MCF 10A (cell line): ENCODE results near the gene ABI1. TPM values are rescaled to one million over a fixed set of nuclear protein-coding genes. Genes with fewer than 3 reads are reported as not detected.

Source experiments
- BruUV-seq: library from RNA; stranded (reverse); fragments of 400-500 nt; replicated peaks from 2 replicates; lab custom pipeline; 2021; lab: Mats Ljungman, UMichigan
- CTCF ChIA-PET: fragments of 300-600 bp; sonication (Branson Sonifier 250); formaldehyde crosslinking; extraction: SDS; loops from one replicate; lab custom pipeline; 2021; ENCODE audit warnings: antibody characterized with exemption, inconsistent platforms; lab: Yijun Ruan, JAX
- POLR2A ChIA-PET: fragments of 300-600, 350-650 bp; sonication (Branson Sonifier 250); formaldehyde crosslinking; extraction: SDS; loops from one replicate; lab custom pipeline; 2020; ENCODE audit warnings: antibody characterized with exemption, inconsistent platforms; lab: Yijun Ruan, JAX
- DNase-seq: peaks from one replicate; pipeline ENCODE4 v3.0.0-alpha.2; 2018; ENCODE audit not compliant: unreplicated experiment
- H3K27ac Mint-ChIP-seq: one replicate; pipeline ENCODE4 v1.8.0; 2022; ENCODE audit warnings: mild to moderate bottlenecking, low read depth, mixed read lengths; ENCODE audit not compliant: unreplicated experiment
- H3K27me3 Mint-ChIP-seq: one replicate; pipeline ENCODE4 v1.8.0; 2022; ENCODE audit warnings: mixed read lengths; ENCODE audit not compliant: insufficient read depth, unreplicated experiment
- H3K36me3 Mint-ChIP-seq: one replicate; pipeline ENCODE4 v1.8.0; 2022; ENCODE audit warnings: mild to moderate bottlenecking, moderate library complexity, mixed read lengths; ENCODE audit not compliant: insufficient read depth, unreplicated experiment
- H3K4me1 Mint-ChIP-seq: one replicate; pipeline ENCODE4 v1.8.0; 2022; ENCODE audit warnings: mixed read lengths; ENCODE audit not compliant: insufficient read depth, unreplicated experiment
- H3K4me3 Mint-ChIP-seq: one replicate; pipeline ENCODE4 v1.8.0; 2022; ENCODE audit warnings: mild to moderate bottlenecking, moderate library complexity, mixed read lengths; ENCODE audit not compliant: unreplicated experiment
- H3K9me3 Mint-ChIP-seq: one replicate; pipeline ENCODE4 v1.8.0; 2022; ENCODE audit warnings: mixed read lengths; ENCODE audit not compliant: unreplicated experiment
- intact Hi-C: fragments of 100-400 bp; cut with micrococcal nuclease; formaldehyde crosslinking; loops from 2 replicates; pipeline ENCODE4 v1.14.1; 2022
- total RNA-seq: library from RNA; stranded (reverse); gene quantifications from 2 replicates; pipeline ENCODE4 v1.2.3, GENCODE V29; 2022
- TF ChIP-seq, protein P1 (sequence below): fragments of 200-600 bp; IDR thresholded peaks from one replicate; pipeline ENCODE4 v1.8.0; 2022; ENCODE audit warnings: antibody characterized with exemption, mild to moderate bottlenecking; ENCODE audit not compliant: unreplicated experiment

The ABI1 gene
- total RNA-seq, 1 experiment from 2014 or later: 53.0 TPM

DNA sequence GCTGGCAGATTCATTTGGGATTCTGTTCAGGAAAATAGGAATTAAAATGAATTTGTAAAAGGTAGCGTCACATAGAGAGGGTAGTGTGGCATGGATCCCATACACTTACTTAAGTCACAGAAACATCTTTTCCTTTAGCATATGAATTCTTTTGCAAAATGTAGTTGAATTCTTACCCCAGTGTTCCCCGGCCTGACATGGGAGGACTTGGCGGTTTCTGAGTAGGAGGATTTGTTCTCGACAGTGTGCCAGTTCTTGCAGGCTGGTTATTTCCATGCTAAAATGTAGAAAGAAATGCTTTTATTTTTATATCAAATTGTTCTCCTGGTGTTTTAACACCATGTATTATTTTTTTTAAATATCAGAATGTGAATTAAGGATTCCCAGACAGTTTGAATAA, 90.7 kb downstream of the ABI1 start:
- POLR2A ChIA-PET: no interaction called here
- Mint-ChIP-seq H3K27me3 (no peaks in the 10 kb centered on the region), H3K27ac (no peak overlapping the region), H3K36me3 (peaks cover 11% of the 10 kb centered on the region), H3K4me3 (no peak overlapping the region), H3K4me1 (no peaks in the 10 kb centered on the region), H3K9me3 (no peaks in the 10 kb centered on the region)
- BruUV-seq: no TSS peak
- DNase-seq: no peak
- CTCF ChIA-PET: no interaction called here
- intact Hi-C loops: no loop called here
- TF ChIP-seq, protein P1, sequence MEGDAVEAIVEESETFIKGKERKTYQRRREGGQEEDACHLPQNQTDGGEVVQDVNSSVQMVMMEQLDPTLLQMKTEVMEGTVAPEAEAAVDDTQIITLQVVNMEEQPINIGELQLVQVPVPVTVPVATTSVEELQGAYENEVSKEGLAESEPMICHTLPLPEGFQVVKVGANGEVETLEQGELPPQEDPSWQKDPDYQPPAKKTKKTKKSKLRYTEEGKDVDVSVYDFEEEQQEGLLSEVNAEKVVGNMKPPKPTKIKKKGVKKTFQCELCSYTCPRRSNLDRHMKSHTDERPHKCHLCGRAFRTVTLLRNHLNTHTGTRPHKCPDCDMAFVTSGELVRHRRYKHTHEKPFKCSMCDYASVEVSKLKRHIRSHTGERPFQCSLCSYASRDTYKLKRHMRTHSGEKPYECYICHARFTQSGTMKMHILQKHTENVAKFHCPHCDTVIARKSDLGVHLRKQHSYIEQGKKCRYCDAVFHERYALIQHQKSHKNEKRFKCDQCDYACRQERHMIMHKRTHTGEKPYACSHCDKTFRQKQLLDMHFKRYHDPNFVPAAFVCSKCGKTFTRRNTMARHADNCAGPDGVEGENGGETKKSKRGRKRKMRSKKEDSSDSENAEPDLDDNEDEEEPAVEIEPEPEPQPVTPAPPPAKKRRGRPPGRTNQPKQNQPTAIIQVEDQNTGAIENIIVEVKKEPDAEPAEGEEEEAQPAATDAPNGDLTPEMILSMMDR: no peak

DNA sequence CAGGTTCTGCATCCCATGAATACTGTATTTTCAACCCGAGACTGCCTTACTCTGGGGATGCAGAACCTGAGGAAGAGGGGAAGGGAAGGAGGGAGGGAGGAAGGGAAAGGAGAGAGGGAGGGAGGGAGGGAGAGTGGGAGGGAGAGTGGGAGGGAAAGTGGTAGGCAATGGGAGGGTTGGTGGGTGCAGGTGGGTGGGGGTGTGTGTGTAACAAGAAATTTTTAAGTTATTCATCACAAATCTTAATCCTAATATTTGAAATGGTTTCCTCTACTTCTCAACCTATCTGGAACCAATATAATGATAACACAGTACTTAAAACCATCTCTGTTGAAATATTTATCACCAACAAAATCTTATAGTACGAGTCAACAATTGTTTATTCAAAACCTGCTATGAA, 95.2 kb downstream of the ABI1 start:
- BruUV-seq: no TSS peak
- CTCF ChIA-PET: no interaction called here
- H3K9me3 Mint-ChIP-seq: no peaks in the 10 kb centered on the region
- intact Hi-C loops: no loop called here
- POLR2A ChIA-PET: interaction anchor here (0.6 kb wide), 1 partner anchor 299 kb away, joined by 5 read pairs; no protein-coding TSS in a partner anchor
- H3K4me3 Mint-ChIP-seq: no peak overlapping the region
- H3K4me1 Mint-ChIP-seq: no peaks in the 10 kb centered on the region
- DNase-seq: no peak
- H3K27ac Mint-ChIP-seq: no peak overlapping the region
- TF ChIP-seq, protein P1: no peak
- no peaks in the 10 kb centered on the region for H3K27me3 Mint-ChIP-seq
- peaks cover 34% of the 10 kb centered on the region for H3K36me3 Mint-ChIP-seq

GRCh38 chr10:26759008-26759407, 101.8 kb downstream of the ABI1 start:
- BruUV-seq: no TSS peak
- TF ChIP-seq, protein P1: no peak
- Mint-ChIP-seq H3K36me3 (peaks cover 51% of the 10 kb centered on the region), H3K4me3 (no peak overlapping the region), H3K27me3 (no peaks in the 10 kb centered on the region), H3K9me3 (no peaks in the 10 kb centered on the region), H3K27ac (no peak overlapping the region), H3K4me1 (peaks cover 6% of the 10 kb centered on the region)
- ChIA-PET POLR2A (interaction anchor here (0.6 to 1.0 kb wide), 2 partner anchors 21 to 85 kb away, joined by 3 to 4 read pairs; no protein-coding TSS in a partner anchor), CTCF (interaction anchor here (1.0 kb wide), 1 partner anchor 32 kb away, joined by 3 read pairs; no protein-coding TSS in a partner anchor)
- DNase-seq: no peak
- intact Hi-C loops: no loop called here

GRCh38 chr10:26755443-26755903, 105.3 kb downstream of the ABI1 start:
- H3K27me3 Mint-ChIP-seq: no peaks in the 10 kb centered on the region
- H3K27ac Mint-ChIP-seq: peak overlapping the region; percentile 46
- CTCF ChIA-PET: interaction anchor here (0.7 to 3.6 kb wide), 2 partner anchors 29 to 127 kb away, joined by 3 to 20 read pairs; no protein-coding TSS in a partner anchor

More at GRCh38 chr10:26755443-26755903, 105.3 kb downstream of the ABI1 start:
- POLR2A ChIA-PET: interaction anchor here (0.6 to 1.4 kb wide), 8 partner anchors 8 to 487 kb away, joined by 3 to 6 read pairs (median 3); no protein-coding TSS in a partner anchor
- TF ChIP-seq, protein P1: no peak
- peaks cover 45% of the 10 kb centered on the region for H3K36me3 Mint-ChIP-seq
- peaks cover 6% of the 10 kb centered on the region for H3K4me1 Mint-ChIP-seq
- no TSS peak for BruUV-seq
- H3K9me3 Mint-ChIP-seq: no peaks in the 10 kb centered on the region
- DNase-seq: peak; percentile 65
- H3K4me3 Mint-ChIP-seq: no peak overlapping the region
- intact Hi-C loops: no loop called here
